Suppressor macrophage (primary cell): ENCODE measurements around the gene CREBBP.
"Not testable (repeated sequence)": the region's sequence is repeated elsewhere in the genome, so short reads cannot be mapped to it uniquely, and the experiment has no call there.

Source experiments
- DNase-seq, 4 experiments: peaks; one replicate each; pipeline ENCODE4 v3.0.0-alpha.2; 2020 to 2022

Gene CREBBP

DNA sequence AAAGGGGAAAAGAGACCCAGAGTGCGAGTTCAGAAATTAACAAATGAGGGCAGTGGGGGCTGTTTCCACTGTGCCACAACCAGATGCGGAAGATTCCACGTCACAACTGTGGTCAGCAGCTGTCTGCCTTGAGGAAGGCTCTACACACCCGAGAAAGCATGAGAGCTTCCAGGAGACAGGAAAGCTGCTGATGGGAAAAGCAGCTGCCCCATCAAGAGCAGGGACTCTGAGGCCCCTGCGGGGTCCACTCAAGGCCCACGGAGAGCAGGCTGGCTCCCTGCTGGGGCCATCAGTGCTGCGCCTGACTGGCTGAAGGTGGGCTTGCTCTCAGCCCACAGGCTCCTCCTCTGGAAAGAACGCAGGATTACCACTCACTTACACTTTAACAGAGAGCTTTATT lies 148.3 kb downstream of the CREBBP start:
- DNase-seq: no peak

DNA sequence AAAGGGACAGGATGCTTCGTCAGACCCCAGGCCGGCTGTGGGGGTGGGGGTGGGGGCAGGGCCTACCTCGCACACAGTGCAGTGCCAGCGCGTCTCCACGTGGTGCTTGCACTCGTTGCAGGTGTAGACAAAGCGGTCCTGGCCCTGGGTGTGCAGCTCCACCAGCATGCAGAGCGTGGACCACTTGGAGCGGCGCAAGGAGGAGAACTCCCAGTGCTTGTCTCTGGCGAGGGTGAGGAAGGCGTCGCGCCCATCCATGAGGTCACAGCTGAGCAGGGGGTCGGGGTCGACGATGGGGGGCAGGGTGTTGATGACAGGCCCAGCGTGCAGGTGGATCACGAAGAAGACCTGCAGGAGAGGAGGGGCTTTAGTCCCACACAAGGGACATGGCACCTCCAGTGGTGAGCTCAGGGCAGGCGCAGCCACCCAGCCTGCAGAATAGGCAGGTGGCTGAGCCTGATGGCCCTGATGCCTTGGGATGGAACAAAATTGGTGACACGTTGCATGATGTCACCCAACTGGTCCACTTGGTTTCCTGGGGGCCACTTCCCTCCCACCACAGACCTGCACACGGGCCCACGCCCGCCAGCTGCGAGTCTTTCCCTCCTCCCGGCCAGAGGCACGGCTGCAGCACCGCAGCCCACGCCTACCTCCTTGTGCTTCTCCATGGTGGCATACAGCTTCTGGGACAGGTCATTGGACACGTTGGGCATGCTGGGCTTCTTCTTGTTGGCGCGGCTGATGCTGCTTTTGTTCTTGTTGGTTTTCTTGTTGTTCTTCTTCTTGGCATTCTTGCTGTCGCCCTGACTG lies 149.2 kb downstream of the CREBBP start:
- no peak for DNase-seq

DNA sequence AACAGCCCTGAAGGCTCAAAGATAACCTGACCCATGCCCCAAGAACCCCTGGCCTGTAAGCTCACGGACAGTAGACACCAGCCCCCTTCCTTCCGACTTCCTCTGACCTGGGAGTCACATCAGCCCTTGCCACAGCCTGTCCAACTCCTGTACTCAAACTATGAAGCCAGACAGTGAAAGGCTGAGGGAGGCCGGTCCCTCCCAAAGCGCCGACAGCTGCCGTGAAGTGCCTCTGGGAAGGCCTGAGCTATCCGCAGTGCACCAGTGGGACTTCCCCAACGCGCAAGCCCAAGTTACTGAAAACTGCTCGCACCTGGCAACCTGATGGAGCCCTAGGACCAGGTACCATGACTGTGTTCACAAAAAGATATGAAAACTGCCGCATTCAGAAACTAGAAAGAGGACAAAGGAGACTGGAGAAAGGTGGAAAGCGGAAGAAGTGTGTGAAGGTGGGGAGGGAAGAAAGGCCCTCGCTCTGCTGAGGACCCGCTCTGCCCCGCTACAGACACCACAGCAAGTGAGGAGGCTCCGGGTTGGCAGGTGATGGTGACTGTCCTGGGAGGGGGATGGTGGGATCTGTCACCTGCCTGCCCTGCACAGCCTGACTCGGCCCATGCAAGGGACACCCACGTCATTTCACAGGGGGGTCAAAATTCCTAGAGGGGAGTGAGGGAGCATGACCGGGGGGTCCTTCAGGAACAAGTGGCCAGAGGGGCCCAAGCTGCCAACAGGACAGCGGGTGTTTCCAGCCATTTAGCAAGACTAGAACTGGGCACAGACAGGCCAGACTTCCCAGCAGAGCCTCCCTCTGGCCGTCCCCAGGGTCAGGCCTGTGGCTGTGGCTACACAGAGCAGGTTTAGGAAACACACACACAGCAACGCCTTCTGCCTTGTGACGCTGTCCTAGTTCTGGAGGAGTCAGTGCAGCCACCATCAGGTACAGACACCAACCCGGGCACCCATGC lies 150.1 kb downstream of the CREBBP start:
- DNase-seq: no peak

DNA sequence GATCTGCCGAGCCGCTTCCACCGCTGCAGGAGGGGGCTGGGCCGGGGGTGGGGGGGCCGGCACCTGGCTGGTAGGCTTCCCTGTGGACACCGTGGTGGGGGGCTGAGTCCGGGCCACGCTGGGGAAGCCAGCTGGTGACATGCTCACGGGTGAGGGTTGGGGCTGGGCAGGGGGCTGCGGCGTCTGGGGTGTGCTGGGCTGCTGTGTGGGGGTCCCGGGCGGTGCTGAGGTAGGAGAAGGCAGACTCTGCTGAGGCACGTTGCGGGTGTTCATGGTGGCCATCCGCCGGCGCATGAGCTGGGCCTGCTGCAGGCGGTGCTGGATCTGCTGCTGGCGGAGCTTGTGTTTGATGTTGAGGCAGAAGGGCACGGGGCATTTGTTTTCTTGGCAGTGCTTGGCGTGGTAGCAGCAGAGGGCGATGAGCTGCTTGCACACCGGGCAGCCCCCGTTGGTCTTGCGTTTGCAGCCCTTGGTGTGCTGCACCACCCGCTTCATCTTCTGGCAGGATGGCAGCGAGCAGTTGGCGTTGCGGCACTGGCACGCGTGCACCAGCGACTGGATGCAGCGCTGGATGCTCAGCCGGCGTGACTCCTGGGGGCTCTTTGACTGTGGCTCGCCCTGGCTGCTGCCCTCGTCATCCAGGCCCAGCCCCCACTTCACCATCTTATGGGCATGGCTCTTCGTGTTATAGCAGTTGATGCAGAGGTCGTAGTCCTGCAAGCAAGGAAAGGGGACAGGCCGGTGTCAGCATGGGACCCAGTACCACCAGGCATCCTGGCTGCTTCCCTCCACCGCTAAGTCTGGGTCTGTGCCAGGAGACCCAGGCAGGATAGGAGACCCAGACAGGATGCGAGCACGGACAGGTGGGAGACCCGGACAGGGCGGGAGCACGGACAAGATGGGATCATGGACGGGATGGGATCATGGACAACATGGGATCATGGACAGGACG lies 151.1 kb downstream of the CREBBP start:
- no peak for DNase-seq

DNA sequence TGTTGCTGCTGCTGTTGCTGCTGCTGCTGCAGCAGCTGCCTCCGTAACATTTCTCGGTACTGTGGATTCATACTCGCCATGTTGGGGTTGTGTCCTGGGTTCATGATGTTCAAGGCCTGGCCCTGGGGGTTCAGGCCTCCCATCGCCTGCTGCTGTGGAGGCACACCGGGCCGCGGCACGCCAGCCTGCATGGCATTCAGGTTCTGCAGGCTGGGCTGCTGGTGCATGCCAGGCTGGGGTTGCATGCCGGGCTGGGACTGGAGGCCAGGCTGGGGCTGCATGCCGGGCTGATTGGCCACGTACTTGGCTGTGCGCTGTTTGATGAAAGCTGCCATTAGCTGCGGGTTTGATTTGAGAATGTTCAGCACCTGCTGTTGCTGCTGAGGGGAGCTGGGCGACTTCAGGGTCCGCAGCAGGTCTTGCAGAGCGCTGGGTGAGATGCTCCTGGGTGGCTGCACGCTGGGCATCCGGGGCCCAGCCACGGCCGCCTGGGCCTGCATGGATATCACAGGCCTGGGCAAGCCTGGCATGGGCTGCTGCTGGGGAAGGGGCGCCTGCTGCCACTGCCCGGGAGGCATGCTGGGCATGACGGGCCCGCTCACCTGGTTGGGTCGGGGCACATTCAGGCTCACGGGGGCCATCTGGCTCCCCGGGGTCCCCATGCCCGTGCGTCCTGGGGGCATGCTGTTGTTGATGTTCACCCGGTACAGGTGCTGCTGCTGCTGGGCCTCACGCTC lies 151.9 kb downstream of the CREBBP start:
- DNase-seq: no peak

DNA sequence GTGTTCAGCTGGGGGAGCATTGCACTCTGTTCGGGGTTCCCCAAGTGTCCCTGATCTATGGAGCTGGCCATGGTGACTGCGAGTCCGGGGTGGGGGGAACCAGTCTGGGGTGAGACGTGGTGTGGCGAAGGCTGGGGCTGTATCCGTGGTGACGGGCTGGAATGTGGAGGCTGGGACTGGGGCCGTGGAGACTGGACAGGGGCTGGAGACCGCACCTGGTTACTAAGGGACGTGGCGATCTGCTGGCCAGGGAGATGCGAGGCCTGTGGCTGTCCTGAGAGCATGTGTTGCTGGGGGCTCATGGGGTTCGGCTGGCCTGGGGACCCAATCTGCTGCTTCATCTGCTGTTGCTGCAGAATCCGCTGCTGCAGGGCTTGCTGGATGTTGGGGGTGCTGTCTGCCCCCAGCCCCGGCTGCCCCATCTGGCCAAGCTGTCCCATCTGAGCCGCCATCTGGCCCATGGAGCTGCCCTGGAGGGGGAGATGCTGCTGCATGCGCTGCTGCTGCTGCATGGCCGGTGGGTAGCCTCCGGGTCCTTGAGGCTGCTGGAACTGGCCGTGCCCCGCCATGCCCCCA lies 152.6 kb downstream of the CREBBP start:
- no peak for DNase-seq

DNA sequence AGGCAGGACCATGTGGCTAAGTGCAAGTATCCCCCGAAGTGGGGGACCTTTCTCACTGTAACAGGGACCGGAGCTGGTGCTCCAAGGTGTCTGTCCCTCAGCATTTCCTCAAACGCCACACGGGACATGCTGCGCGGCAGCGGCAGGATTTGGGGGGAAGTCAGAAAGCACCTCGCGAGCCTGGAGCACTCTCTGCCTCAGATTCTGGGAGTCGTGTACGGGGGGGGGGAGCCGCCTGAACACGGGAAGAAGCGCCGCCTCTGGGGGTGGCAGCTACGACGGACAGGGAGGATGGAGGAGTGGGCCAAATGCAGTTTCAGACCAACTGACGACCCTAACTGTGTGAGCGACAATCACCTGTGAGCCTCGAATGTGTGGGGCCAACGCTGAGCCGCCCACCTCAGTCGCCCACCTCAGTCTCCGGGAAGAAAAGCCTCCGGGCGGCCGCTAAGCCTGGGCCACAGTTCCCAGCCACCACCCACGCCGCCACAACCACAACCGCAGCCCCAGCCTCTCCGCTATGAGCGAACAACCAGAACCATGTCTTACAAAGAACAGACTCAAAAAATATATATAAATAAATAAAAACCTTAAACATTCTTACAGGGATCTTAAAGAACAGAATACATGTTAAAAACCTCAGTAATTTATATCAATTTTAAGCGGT lies 154.4 kb downstream of the CREBBP start:
- no peak for DNase-seq

DNA sequence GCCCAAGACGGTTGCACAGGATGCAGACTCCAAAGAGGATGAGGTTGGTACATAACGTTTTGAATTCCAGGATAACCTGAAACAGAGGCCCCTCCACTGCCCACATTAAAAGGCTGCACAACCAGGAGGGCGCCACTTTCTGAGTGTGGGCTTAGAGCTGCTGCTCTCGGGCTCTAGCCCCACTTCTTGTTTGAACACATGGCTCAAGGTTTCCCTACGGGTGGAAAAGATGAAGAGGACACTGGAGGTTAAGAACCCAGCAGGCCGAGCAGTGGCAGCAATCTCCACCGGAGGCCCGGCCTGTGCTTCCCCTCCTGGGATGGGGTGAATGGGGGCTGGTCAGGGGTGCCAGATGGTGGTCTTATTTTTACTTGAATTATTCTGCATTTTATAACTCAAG lies 155.2 kb downstream of the CREBBP start:
- no peak for DNase-seq

DNA sequence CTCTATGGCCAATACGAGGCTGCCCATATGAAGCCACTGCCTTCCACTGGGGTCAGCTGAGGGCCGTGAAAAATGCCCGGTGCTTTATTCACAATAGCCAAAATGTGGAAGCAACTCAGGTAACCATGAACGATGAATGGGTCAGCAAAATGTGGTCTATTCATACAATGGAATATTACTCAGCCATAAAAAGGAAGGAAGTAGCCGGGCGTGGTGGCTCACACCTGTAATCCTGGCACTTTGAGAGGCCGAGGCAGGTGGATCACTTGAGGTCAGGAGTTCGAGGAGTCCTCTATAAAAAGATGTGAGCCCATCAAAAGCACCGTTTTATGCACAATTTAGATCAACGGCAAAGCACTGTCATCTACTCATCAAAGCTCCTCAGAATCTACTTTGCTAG lies 158.0 kb downstream of the CREBBP start:
- no peak for DNase-seq

DNA sequence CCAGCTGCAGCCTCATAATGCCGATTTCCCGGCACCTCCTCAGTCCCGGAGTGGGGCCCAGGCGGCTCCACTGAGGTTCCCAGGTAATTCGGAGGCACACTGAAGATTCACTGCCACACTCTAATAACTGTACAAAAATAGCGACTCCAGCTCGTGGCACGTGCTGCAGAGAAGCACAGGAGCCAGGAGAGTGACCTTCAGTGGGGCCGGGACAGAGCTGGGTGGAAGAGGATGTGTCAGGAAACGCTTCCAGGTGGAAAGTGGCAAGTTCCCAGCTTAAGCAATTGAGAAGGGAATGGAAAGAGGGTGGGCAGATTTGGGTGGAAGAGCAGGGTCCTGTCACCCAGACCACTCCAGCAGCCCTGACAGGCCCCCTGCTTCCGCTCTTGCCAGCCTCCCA lies 160.1 kb downstream of the CREBBP start:
- no peak for DNase-seq

DNA sequence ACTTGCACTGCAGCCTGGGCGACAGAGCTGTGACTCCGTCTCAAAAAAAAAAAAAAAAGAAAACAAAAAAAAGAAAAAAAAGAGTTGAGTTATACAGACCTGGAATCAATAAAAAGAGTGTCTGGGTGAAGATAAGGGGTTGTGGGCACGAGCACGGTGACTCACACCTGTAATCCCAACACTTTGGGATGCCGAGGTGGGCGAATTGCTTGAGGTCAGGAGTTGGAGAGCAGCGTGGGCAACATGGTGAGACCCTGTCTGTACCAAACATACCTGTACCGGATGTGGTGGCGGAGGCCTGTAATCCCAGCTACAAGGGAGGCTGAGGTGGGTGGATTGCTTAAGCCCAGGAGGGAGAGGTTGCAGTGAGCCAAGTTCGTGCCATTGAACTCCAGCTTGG lies 161.9 kb downstream of the CREBBP start:
- DNase-seq: no peak

DNA sequence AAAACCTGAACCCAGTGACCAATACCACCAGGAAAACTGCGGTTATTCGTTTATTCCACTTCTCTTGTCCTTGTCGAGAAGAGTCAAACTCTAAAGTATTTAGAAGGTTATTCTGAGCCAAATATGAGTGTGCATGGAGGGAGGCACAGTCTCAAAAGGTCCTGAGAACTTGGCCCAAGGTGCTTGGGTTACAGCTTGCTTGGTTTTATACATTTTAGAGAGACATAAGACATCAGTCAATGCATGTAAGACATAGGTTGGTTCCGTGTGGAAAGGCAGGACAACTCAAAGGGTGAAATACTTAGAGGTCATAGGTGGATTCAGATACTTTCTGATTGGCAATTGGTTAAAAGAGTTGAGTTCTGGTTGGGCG lies 162.5 kb downstream of the CREBBP start:
- DNase-seq: no peak

DNA sequence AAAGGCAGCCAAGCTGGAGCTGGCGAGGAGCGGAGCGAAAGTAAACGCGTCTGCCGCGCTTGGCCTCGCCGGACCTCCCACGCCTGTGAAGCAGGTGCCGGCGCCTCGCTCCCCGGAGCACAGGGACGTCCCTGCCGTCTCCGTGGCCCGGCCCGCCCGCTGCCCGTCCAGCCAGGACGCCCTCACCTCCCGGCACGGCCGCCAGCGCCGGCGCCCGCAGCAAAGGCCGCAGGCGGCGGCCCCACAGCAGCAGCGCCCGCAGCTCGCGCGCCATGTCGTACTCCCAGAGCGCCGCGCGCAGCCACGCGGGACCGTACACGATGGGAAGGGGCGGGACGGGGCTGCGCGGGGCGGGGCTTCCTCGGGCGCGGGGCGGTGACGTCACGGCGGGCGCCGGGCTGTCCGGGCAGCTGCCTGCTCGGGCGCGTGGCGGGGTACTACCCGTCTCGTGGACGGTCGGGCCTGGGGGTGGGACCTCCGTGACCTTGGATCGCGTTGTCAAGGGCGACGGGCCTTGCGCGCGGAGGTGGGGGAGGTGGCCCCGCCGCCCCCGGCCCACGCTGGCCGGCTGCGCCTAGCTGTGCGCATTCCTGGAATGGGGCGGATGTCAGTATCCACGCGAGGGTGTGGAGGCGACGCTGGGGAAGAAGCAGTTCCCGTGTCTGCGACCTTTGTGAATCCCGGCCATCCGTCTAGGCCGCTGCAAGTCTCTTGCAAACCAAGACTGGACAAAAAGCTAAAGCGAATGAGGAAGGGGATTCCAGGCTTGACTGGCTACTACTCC lies 163.1 kb downstream of the CREBBP start, which contains the start of gene TRAP1:
Gene TRAP1, minus strand, starts transcription at position 290 of the 784 bp plus-strand sequence. Its CDS starts 16 bp downstream, at position 274.
- peak; percentile 93 to 98 (median 96) for DNase-seq

DNA sequence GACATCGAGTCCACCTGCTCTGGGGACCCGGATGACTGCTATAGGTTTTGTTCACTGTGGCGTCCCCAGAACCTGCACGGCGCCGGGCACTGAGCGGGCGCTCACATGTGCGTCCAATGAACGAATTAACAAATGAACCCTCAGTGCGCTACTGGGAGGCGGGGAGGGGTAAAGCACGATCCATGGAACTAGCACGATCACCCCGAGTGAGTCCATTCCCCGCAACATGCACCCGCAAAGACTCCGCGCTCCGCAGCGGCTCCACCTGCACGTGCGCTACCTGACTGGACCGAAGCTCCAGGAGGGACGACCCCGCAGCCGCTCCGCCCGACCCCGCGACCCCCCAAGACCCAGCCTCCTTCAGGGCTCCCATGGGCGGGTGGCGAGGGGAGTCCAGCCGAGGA lies 163.7 kb downstream of the CREBBP start:
- peak; percentile 8 to 39 (median 24) for DNase-seq

DNA sequence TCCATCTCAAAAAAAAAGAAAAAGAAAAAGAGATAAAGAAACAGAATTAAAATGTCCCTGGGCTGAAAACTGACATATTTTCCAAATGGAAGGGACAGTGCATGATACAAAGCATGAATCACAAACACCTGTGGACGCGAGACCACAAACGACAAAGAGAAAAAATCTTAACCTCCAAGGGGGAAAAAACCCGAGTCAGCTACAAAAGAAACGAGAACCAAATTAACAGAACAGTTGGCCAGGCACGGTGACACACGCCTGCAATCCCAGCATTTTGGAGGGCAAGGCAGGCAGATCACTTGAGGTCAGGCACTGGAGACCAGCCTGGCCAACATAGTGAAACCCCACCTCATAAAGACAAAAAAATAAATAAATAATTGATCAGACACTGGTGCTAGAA lies 165.1 kb downstream of the CREBBP start:
- no peak for DNase-seq

DNA sequence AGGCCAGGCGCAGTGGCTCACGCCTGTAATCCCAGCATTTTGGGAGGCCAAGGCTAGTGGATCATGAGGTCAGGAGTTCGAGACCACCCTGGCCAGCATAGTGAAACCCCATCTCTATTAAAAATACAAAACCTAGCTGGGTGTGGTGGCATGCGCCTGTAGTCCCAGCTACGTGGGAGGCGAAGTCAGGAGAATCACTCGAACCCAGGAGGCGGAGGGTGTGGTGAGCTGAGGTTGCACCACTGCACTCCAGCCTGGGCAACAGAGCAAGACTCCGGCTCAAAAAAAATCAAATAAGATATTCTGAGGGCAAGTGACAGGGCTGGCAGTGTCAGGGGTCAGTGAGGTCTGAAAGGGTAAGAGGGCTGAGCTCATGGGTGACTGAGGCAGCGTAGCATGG lies 166.1 kb downstream of the CREBBP start:
- DNase-seq: not testable (repeated sequence)

DNA sequence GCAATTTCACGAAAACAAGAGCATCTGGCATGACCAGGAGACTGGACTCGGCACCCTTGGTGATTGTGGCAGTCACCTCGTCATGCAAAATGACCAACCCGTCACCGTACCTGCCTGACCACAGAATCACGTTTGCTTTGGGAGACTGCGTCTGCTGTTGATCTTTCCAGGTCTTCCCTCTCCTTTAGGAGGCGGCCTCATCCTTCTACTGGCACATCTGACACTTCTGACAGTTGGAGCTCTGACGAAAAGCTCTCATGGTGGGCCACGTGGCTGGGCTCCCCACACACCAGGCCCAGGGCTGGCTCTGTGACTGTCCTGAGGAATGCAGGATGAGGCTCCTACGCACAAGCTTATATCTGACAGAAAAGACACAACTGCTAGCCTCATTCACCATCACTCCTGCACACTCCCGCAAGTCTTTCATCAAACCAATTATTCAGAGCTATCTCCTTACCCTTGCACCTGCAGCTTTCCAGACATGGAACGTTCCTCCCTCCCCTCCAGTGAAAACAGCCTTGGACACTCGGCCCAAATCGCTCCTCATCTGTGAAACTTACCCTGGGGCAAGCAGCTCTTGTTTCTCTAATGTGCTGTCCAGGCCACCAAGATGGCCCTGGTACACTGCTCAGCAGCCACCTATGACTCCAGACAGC lies 166.8 kb downstream of the CREBBP start:
- DNase-seq: no peak

DNA sequence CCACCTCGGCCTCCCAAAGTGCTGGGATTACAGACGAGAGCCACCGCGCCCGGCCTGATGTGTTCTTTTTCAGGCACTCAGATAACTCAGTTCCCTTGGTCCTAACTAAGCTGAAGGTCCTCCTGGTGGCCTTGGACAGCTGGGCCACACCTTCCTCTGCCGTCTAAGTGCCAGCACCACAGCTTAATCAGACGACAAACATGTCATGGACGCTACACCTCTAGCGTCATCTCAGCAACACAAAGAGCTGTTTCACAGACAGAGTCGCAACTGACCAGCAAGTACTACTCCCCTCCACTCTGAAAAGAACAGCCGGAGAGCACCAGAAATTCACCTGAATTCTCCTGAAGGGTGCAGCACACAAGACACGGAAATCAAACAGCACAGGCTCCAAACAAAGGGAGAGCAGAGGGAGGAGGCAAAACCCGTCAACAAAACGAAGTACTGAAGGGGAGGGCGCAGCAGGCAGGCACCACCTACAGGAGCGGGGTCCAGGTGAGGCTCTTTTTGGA lies 167.6 kb downstream of the CREBBP start:
- DNase-seq: no peak
